ENCODE results near the gene RHBDL2. TPM values are rescaled to one million over a fixed set of nuclear protein-coding genes. Genes with fewer than 3 reads are reported as not detected.

RHBDL2 gene
- total and polyA plus RNA-seq, 2 experiments from 2014 or later, result 0.22 to 1.4 TPM

DNA sequence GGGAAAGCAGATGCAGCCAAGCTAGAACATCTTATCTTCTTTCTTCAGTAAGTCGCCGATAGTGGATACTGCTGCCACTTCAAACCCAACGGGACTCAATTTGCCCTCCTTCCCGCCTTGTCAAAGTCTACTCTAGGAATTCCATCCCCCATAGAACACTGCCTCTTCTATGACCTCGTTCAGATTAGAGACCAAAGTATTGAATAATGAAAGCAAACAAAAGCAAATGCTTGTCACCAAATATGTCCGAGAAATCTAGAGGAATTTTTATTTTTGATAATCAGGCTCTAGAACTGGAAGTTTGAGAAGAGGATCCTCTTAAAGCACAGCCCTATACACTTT lies 81.2 kb downstream of the RHBDL2 start:
- in situ Hi-C loops (cut with MboI), result loop anchor here (10.0 kb wide), 1 partner anchor 224 kb away; no protein-coding TSS in a partner anchor
- Histone ChIP-seq H3K36me3 (ENCODE audit: low read depth) (peaks cover 23% of the 10 kb centered on the region; the same call in 1 of the 2 replicates), H3K4me2 (ENCODE audit: unreplicated experiment) (peak overlapping the region; percentile 92), H3K79me2 (ENCODE audit: insufficient read depth) (peaks cover 67% of the 10 kb centered on the region), H4K20me1 (ENCODE audit: insufficient read depth) (no peaks in the 10 kb centered on the region), H3K9me3 (ENCODE audit: low read depth) (no peaks in the 10 kb centered on the region), H3K4me3 (peak overlapping the region; percentile 98), H3K27ac (peak overlapping the region; percentile 76; the same call in 1 of the 2 replicates), H3K4me1 (ENCODE audit: insufficient read depth) (peaks cover 12% of the 10 kb centered on the region; the same call in 1 of the 2 replicates), H2AFZ (peak overlapping the region; percentile 99), H3K9ac (peak overlapping the region; percentile 90), H3K27me3 (replicated peaks; ENCODE audit: insufficient read depth) (no peaks in the 10 kb centered on the region), H3K9me2 (ENCODE audit: insufficient read depth) (no peaks in the 10 kb centered on the region), H3F3A (ENCODE audit: insufficient read depth) (peaks cover 10% of the 10 kb centered on the region; the same call in 1 of the 2 replicates)
- 11 to 13% methylated on average over 6 of the region's 6 CpGs for WGBS, 2 experiments (ENCODE audit: low coverage in 1 of 2, low lambda C conversion rate in 2 of 2, missing lambda C conversion rate in 2 of 2)
- DNase-seq, result peak; percentile 35
- TF ChIP-seq EZH2 (IDR thresholded peaks at IDR 0.05; ENCODE audit: insufficient read depth, poor library complexity, severe bottlenecking) (no peak), EZH2phosphoT487 (IDR thresholded peaks at IDR 0.05; ENCODE audit: insufficient read depth, low read depth) (no peak)

DNA sequence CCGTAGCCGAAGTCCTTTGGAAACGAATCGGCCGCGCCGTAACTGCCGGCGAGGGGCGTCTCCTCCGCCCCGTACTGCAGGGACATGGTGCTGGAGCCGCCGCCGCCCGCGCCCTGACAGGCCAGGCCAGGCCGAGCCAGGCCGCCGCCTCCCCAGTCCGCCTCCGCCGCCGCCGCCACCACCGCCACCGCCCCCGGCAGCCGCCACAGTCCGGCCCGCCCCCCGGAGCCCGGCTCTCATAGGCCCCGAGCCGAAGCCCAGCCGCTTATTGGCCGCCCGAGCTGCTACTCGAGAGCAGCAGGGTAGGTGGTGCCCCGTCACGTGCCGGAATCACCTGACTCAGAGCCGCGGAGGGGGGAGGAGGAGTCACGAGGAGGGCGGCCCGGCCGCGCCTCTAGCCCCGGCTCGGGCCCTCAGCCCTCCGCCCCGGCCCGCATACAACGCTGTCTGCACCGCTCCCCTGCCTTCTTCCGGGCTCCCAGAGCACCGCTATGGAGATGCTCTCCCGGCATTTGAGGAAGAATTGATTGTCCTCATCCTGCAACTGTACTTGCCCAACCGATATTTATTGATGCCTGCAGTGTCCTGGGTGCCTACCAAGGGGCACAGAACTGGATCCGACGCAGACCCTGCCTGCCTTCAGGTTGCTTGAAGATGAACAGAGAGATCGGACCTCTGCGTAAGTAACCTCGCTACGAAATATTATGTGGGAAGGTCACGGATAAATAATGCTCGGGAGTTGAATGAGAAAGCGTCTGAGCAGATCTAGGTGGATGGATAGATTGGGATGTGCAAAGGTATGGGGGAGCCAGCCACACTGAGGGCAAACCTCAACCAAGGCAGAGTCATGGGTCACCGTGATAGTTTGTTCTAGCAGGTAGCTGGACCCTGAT lies 81.8 kb downstream of the RHBDL2 start, which contains the start of gene RRAGC:
Gene RRAGC, minus strand, starts transcription at position 212 of the 893 bp plus-strand sequence. Its CDS starts 126 bp downstream, at position 86.
- Histone ChIP-seq H3K4me3 (peak within 1 kb of the TSS; percentile 98), H3K4me1 (ENCODE audit: insufficient read depth) (peaks cover 12% of the 10 kb centered on the region; the same call in 1 of the 2 replicates), H4K20me1 (ENCODE audit: insufficient read depth) (no peaks in the 10 kb centered on the region), H2AFZ (peak within 1 kb of the TSS; percentile 99), H3K27me3 (replicated peaks; ENCODE audit: insufficient read depth) (no peaks in the 10 kb centered on the region), H3K9ac (peak within 1 kb of the TSS; percentile 91), H3K4me2 (ENCODE audit: unreplicated experiment) (peak within 1 kb of the TSS; percentile 92), H3K9me3 (ENCODE audit: low read depth) (no peaks in the 10 kb centered on the region), H3K27ac (peak within 1 kb of the TSS; percentile 83), H3K79me2 (ENCODE audit: insufficient read depth) (peaks cover 73% of the 10 kb centered on the region), H3F3A (ENCODE audit: insufficient read depth) (peaks cover 10% of the 10 kb centered on the region; the same call in 1 of the 2 replicates), H3K9me2 (ENCODE audit: insufficient read depth) (no peaks in the 10 kb centered on the region), H3K36me3 (ENCODE audit: low read depth) (peaks cover 29% of the 10 kb centered on the region)
- WGBS, 2 experiments (ENCODE audit: low coverage in 1 of 2, low lambda C conversion rate in 2 of 2, missing lambda C conversion rate in 2 of 2), result 1% methylated on average over 45 to 70 of the region's 70 CpGs
- TF ChIP-seq EZH2phosphoT487 (IDR thresholded peaks at IDR 0.05; ENCODE audit: insufficient read depth, low read depth) (no peak), EZH2 (IDR thresholded peaks at IDR 0.05; ENCODE audit: insufficient read depth, poor library complexity, severe bottlenecking) (no peak)
- in situ Hi-C loops (cut with MboI), result loop anchor here (10.0 kb wide), 1 partner anchor 225 kb away; no protein-coding TSS in a partner anchor
- DNase-seq, result peak; percentile 100

DNA sequence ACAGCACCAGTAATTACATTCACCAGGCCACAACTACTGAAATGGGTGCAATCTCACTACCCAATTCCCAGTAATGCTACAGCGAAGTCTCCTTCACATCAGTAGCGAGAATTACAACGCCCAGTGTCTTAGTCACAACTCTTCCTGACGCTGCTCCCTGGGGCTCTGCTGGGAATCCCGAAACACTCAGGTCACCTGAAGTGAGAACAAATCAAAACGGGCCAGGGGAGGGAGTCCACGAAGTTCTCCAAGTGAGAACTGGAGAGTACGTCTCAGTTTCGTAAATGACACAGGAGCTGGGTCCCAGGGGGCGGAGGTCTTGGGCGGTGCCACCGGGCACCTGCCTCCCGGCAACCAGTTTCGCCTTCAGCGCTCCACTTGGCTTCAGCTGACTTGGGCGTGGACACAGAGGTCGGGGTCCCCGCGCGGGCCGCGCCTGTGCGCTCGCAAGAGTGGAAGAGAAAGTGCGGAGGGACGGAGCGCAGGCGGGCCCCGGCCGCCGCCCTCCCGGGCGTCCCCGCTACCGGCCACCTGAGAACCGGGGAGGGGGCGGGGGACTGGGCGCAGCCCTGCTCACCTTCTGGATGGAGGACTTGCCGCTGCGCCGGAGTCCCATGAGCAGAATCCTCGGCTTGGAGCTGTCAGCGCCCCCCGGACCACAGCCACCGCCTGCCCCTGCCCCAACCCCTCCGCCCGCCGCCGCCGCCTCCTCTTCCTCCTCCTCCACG lies 82.6 kb downstream of the RHBDL2 start:
- peaks cover 12% of the 10 kb centered on the region; the same call in 1 of the 2 replicates for H3K4me1 ChIP-seq (ENCODE audit: insufficient read depth)
- in situ Hi-C loops (cut with MboI), result no loop called here
- H3K4me2 ChIP-seq (ENCODE audit: unreplicated experiment), result peak overlapping the region; percentile 82
- H3K9me3 ChIP-seq (ENCODE audit: low read depth), result no peaks in the 10 kb centered on the region
- peaks cover 10% of the 10 kb centered on the region; the same call in 1 of the 2 replicates for H3F3A ChIP-seq (ENCODE audit: insufficient read depth)
- peak overlapping the region; percentile 98 for H3K4me3 ChIP-seq
- peak overlapping the region; percentile 91 for H3K9ac ChIP-seq
- peaks cover 81% of the 10 kb centered on the region for H3K79me2 ChIP-seq (ENCODE audit: insufficient read depth)
- DNase-seq, result peak; percentile 89
- H4K20me1 ChIP-seq (ENCODE audit: insufficient read depth), result no peaks in the 10 kb centered on the region
- no peaks in the 10 kb centered on the region for H3K27me3 ChIP-seq (replicated peaks; ENCODE audit: insufficient read depth)
- WGBS, 2 experiments (ENCODE audit: low coverage in 1 of 2, low lambda C conversion rate in 2 of 2, missing lambda C conversion rate in 2 of 2), result 1% methylated on average over 31 to 34 of the region's 51 CpGs
- peak overlapping the region; percentile 83 for H3K27ac ChIP-seq
- H3K36me3 ChIP-seq (ENCODE audit: low read depth), result peaks cover 26% of the 10 kb centered on the region
- peak overlapping the region; percentile 77 for H2AFZ ChIP-seq
- H3K9me2 ChIP-seq (ENCODE audit: insufficient read depth), result no peaks in the 10 kb centered on the region
- TF ChIP-seq EZH2phosphoT487 (IDR thresholded peaks at IDR 0.05; ENCODE audit: insufficient read depth, low read depth) (no peak), EZH2 (IDR thresholded peaks at IDR 0.05; ENCODE audit: insufficient read depth, poor library complexity, severe bottlenecking) (no peak)

DNA sequence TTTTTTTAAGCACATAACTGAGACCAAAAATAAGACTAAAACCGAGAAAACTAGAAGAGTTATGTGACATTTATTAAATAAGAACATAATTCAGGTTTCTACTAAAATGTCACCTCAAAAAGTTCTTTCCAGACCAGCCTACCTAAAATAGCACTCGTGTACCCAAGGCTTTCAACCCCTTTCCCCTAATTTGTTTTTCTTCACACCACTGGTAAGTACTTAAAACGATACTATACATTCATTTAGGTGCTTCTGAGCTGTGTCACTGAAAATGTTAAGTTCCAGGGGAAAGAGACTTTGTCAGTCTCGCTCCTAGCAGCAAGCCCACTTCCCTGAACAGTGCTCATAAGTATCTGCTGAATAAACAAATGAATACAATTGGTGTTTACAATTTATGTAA lies 88.8 kb downstream of the RHBDL2 start:
- no peak overlapping the region for H2AFZ ChIP-seq
- peaks cover 52% of the 10 kb centered on the region for H3K36me3 ChIP-seq (ENCODE audit: low read depth)
- in situ Hi-C loops (cut with MboI), result no loop called here

More for the DNA sequence above, 88.8 kb downstream of the RHBDL2 start:
- no peaks in the 10 kb centered on the region for H4K20me1 ChIP-seq (ENCODE audit: insufficient read depth)
- H3K9ac ChIP-seq, result no peak overlapping the region
- no peak overlapping the region for H3K4me2 ChIP-seq (ENCODE audit: unreplicated experiment)
- no peak overlapping the region for H3K4me3 ChIP-seq
- H3K9me3 ChIP-seq (ENCODE audit: low read depth), result no peaks in the 10 kb centered on the region
- no peak for TF ChIP-seq EZH2 (IDR thresholded peaks at IDR 0.05; ENCODE audit: insufficient read depth, poor library complexity, severe bottlenecking)
- TF ChIP-seq EZH2phosphoT487 (IDR thresholded peaks at IDR 0.05; ENCODE audit: insufficient read depth, low read depth), result no peak
- H3F3A ChIP-seq (ENCODE audit: insufficient read depth), result 0 out of 2 replicates have a peak, but pooled peaks cover 9% of the 10 kb centered on the region
- H3K9me2 ChIP-seq (ENCODE audit: insufficient read depth), result no peaks in the 10 kb centered on the region
- WGBS, 2 experiments (ENCODE audit: low coverage in 1 of 2, low lambda C conversion rate in 2 of 2, missing lambda C conversion rate in 2 of 2), result 95 to 97% methylated on average over 4 of the region's 4 CpGs
- no peak for DNase-seq
- H3K4me1 ChIP-seq (ENCODE audit: insufficient read depth), result no peaks in the 10 kb centered on the region; the same call in 1 of the 2 replicates
- H3K27ac ChIP-seq, result no peak overlapping the region
- H3K27me3 ChIP-seq (replicated peaks; ENCODE audit: insufficient read depth), result no peaks in the 10 kb centered on the region
- H3K79me2 ChIP-seq (ENCODE audit: insufficient read depth), result peaks cover 50% of the 10 kb centered on the region
